ENCODE data around the gene NACAD. TPM values are rescaled to one million over a fixed set of nuclear protein-coding genes. Genes with fewer than 3 reads are reported as not detected.

NACAD gene
- total RNA-seq, 1 experiment from 2014 or later = 0.24 TPM

DNA sequence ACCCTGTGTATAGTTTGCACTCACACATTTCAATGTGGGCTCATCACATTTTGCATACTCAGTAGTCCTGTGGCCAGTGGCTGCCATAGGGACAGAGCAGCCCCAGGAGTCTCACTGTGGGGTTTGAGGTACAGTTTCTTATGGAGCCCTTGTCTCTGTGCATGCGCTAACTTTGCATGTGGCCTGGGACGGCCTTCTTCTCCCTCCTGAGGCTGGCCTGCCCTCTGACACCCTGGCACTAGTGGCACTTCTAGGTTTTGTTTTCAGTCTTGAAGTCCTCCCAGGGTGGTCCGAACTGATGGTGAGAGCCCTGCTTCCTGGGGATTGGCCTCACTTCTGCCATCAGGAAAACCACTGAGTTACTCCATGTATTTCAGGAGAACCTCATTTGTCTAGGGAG is 21.2 kb downstream of the NACAD start:
- H3K4me1 ChIP-seq (replicated peaks; ENCODE audit: insufficient read depth) = no peaks in the 10 kb centered on the region
- no peak overlapping the region for H3K27ac ChIP-seq
- H4K20me1 ChIP-seq (ENCODE audit: insufficient read depth) = no peaks in the 10 kb centered on the region
- H3K9me3 ChIP-seq (ENCODE audit: insufficient read depth, low read depth) = no peaks in the 10 kb centered on the region
- BruUV-seq (replicated peaks) = no TSS peak
- no peak for DNase-seq
- no peaks in the 10 kb centered on the region for H3K9me2 ChIP-seq (ENCODE audit: insufficient read depth)
- CTCF ChIA-PET = no interaction called here
- POLR2A ChIA-PET (ENCODE audit: unreplicated experiment) = no interaction called here
- peaks cover 7% of the 10 kb centered on the region; the same call in 1 of the 2 replicates for H3K36me3 ChIP-seq (ENCODE audit: low read depth)
- H3K4me3 ChIP-seq = no peak overlapping the region
- intact Hi-C loops (cut with micrococcal nuclease; ENCODE audit: unreplicated experiment) = no loop called here
- peaks cover 6% of the 10 kb centered on the region; the same call in 1 of the 2 replicates for H3F3A ChIP-seq (ENCODE audit: insufficient read depth, low read depth)
- no peak overlapping the region for H2AFZ ChIP-seq
- TF ChIP-seq, protein P1, sequence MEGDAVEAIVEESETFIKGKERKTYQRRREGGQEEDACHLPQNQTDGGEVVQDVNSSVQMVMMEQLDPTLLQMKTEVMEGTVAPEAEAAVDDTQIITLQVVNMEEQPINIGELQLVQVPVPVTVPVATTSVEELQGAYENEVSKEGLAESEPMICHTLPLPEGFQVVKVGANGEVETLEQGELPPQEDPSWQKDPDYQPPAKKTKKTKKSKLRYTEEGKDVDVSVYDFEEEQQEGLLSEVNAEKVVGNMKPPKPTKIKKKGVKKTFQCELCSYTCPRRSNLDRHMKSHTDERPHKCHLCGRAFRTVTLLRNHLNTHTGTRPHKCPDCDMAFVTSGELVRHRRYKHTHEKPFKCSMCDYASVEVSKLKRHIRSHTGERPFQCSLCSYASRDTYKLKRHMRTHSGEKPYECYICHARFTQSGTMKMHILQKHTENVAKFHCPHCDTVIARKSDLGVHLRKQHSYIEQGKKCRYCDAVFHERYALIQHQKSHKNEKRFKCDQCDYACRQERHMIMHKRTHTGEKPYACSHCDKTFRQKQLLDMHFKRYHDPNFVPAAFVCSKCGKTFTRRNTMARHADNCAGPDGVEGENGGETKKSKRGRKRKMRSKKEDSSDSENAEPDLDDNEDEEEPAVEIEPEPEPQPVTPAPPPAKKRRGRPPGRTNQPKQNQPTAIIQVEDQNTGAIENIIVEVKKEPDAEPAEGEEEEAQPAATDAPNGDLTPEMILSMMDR (conservative IDR thresholded peaks at IDR 0.05) = no peak
- no peak for TF ChIP-seq EZH2 (IDR thresholded peaks at IDR 0.05; ENCODE audit: low read depth)
- H3K4me2 ChIP-seq = no peak overlapping the region
- H3K27me3 ChIP-seq (ENCODE audit: insufficient read depth, low read depth) = no peaks in the 10 kb centered on the region
- no peaks in the 10 kb centered on the region for H3K79me2 ChIP-seq (ENCODE audit: low read depth)

DNA sequence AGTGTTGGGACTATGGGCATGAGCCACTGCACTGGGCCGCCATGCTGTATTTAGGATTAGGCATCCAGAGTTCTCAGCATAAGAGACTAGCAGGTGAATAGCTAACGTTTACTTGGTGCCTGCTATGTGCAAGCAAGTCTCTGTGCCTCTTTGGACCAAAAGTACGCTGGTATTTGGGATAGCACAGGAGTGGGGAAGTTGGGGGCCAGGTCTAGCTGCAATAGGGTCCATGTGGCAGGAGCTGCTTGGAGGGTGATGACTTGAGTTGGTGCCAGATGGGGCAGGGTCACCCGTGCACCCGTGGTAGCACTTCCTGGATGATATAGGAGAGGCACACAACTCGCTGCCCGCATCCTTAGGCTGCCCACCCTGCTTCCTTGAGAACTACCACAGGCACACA is 22.4 kb downstream of the NACAD start:
- Histone ChIP-seq H3K27me3 (ENCODE audit: insufficient read depth, low read depth) (no peaks in the 10 kb centered on the region), H3K4me1 (replicated peaks; ENCODE audit: insufficient read depth) (no peaks in the 10 kb centered on the region), H3F3A (ENCODE audit: insufficient read depth, low read depth) (peaks cover 5% of the 10 kb centered on the region; the same call in 1 of the 2 replicates), H3K4me2 (no peak overlapping the region), H3K36me3 (ENCODE audit: low read depth) (0 out of 2 replicates have a peak, but pooled peaks cover 7% of the 10 kb centered on the region), H3K27ac (no peak overlapping the region), H3K4me3 (no peak overlapping the region), H3K9me2 (ENCODE audit: insufficient read depth) (no peaks in the 10 kb centered on the region), H4K20me1 (ENCODE audit: insufficient read depth) (no peaks in the 10 kb centered on the region; the same call in 1 of the 2 replicates), H3K79me2 (ENCODE audit: low read depth) (peaks cover 9% of the 10 kb centered on the region; the same call in 1 of the 2 replicates), H2AFZ (no peak overlapping the region), H3K9me3 (ENCODE audit: insufficient read depth, low read depth) (no peaks in the 10 kb centered on the region)
- TF ChIP-seq, protein P1 (conservative IDR thresholded peaks at IDR 0.05) = no peak
- TF ChIP-seq EZH2 (IDR thresholded peaks at IDR 0.05; ENCODE audit: low read depth) = no peak
- ChIA-PET CTCF (no interaction called here), POLR2A (ENCODE audit: unreplicated experiment) (interaction anchor here (1.0 kb wide), 1 partner anchor 89 kb away, joined by 7 read pairs; no protein-coding TSS in a partner anchor)
- BruUV-seq (replicated peaks) = no TSS peak
- intact Hi-C loops (cut with micrococcal nuclease; ENCODE audit: unreplicated experiment) = no loop called here
- no peak for DNase-seq

DNA sequence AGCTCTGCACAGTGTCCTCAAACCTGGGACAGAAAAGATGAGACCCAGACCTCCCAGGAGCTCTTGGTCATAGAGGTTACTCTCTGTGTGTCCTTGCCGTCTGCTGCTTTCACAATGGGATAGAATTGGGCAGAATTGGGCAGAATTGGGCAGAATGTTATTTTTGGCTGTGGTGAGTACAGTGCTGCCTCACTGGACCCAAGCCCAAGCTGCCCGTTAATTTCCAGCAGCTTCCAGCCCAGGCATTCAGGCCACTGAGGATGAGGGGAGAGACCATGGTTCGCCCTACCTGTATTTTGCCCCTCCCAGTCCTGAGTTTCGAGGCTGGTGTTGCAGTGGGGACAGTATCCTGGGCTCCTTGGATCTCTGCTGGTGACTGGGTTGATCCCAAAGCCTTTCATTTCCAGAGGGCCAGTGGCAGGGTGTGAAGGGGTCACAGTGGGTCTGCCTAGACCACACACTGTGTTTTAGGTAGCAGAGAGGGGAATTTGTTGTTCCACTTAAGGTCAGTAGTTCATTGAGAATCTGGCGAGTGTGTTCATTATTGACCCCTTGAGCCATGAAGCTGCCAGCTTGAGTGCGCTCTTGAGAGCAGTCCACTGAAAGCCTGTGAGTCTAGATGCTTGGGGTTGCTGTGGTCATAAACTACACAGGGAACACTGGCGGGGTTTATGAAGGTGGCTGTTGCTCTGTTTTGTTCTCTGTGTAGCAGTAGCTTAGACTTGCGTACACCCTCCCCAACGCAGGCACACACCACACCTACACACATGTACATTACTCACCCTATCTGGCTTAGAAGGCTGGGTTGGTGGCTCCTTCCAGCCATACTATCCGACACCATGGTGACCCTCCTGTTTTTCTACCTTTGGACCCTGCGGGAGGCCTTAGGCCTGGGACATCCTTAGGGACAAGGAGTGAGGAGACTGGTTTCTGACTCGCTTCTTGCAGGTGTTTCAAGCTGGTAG is 23.5 kb downstream of the NACAD start:
- Histone ChIP-seq H4K20me1 (ENCODE audit: insufficient read depth) (no peaks in the 10 kb centered on the region; the same call in 1 of the 2 replicates), H2AFZ (no peak overlapping the region), H3K27ac (no peak overlapping the region), H3K36me3 (ENCODE audit: low read depth) (0 out of 2 replicates have a peak, but pooled peaks cover 7% of the 10 kb centered on the region), H3K4me3 (no peak overlapping the region), H3K27me3 (ENCODE audit: insufficient read depth, low read depth) (no peaks in the 10 kb centered on the region), H3K9me3 (ENCODE audit: insufficient read depth, low read depth) (no peaks in the 10 kb centered on the region), H3K79me2 (ENCODE audit: low read depth) (peaks cover 10% of the 10 kb centered on the region; the same call in 1 of the 2 replicates), H3K9me2 (ENCODE audit: insufficient read depth) (no peaks in the 10 kb centered on the region), H3K4me2 (no peak overlapping the region), H3K4me1 (replicated peaks; ENCODE audit: insufficient read depth) (no peaks in the 10 kb centered on the region), H3F3A (ENCODE audit: insufficient read depth, low read depth) (peaks cover 3% of the 10 kb centered on the region)
- no peak for DNase-seq
- BruUV-seq (replicated peaks) = no TSS peak
- TF ChIP-seq, protein P1 (conservative IDR thresholded peaks at IDR 0.05) = no peak
- no peak for TF ChIP-seq EZH2 (IDR thresholded peaks at IDR 0.05; ENCODE audit: low read depth)
- ChIA-PET CTCF (no interaction called here), POLR2A (ENCODE audit: unreplicated experiment) (interaction anchor here (1.0 kb wide), 1 partner anchor 88 kb away, joined by 7 read pairs; no protein-coding TSS in a partner anchor)
- intact Hi-C loops (cut with micrococcal nuclease; ENCODE audit: unreplicated experiment) = no loop called here
